ENCODE data around the gene SNAI1.
"Not testable (repeated sequence)": the region's sequence is repeated elsewhere in the genome, so short reads cannot be mapped to it uniquely, and the experiment has no call there.

Gene SNAI1

DNA sequence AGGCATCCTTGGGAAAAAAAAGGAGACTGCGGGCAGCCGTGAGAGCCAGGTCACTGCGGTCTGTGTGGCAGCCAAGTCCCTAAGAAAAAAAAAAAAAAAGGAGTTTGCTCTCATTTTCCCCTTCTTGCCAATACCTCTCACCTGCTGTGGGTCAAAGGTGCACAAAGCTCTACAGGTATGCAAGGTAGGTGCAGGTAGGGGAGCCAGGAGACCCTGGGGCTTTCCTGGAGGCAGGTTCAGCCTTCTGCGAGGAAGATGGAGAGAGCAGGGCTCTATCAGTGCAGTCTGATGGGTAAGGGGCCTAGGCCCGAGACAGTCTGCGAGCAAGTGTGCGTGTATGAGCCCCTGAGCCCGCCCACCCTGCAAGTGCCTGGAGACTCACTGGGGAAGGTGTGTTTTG lies 12.3 kb upstream of the SNAI1 start:
- no peaks in the 10 kb centered on the region for H3K9me3 ChIP-seq (ENCODE audit: severe bottlenecking)
- no peaks in the 10 kb centered on the region for H3K27me3 ChIP-seq (ENCODE audit: insufficient read depth, poor library complexity, severe bottlenecking)
- no peak overlapping the region for H3K4me3 ChIP-seq (ENCODE audit: severe bottlenecking)
- no peaks in the 10 kb centered on the region for H3K36me3 ChIP-seq (ENCODE audit: low read depth)
- no peak for DNase-seq (ENCODE audit: low spot score)
- TF ChIP-seq, protein P1, sequence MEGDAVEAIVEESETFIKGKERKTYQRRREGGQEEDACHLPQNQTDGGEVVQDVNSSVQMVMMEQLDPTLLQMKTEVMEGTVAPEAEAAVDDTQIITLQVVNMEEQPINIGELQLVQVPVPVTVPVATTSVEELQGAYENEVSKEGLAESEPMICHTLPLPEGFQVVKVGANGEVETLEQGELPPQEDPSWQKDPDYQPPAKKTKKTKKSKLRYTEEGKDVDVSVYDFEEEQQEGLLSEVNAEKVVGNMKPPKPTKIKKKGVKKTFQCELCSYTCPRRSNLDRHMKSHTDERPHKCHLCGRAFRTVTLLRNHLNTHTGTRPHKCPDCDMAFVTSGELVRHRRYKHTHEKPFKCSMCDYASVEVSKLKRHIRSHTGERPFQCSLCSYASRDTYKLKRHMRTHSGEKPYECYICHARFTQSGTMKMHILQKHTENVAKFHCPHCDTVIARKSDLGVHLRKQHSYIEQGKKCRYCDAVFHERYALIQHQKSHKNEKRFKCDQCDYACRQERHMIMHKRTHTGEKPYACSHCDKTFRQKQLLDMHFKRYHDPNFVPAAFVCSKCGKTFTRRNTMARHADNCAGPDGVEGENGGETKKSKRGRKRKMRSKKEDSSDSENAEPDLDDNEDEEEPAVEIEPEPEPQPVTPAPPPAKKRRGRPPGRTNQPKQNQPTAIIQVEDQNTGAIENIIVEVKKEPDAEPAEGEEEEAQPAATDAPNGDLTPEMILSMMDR (IDR thresholded peaks at IDR 0.05; ENCODE audit: poor library complexity, severe bottlenecking), result no peak
- ATAC-seq (ENCODE audit: low read depth), result no peak
- peaks cover 22% of the 10 kb centered on the region for H3K4me1 ChIP-seq (ENCODE audit: insufficient read depth, poor library complexity, severe bottlenecking)
- H3K27ac ChIP-seq (ENCODE audit: poor library complexity, severe bottlenecking), result no peak overlapping the region

DNA sequence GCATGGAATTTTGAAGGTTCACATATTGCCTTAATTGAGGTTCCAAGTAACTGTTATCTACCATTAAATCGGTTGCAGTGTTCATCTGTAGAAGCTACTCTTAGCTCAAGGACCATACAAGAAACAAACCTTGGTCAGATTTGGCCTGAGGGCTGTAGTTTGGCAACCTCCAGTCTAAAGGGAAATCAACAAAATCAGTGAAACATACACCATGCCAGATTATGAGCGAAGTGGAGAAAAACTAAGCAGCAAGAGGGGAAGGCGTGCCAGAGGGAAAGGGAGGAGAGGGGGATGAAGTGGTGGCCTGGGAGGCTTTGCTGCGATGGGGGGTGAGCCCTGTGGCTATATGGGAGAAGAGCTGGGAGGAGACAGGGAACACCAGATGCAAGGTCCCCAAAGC lies 8.8 kb upstream of the SNAI1 start:
- ATAC-seq (ENCODE audit: low read depth), result no peak
- no peak for DNase-seq (ENCODE audit: low spot score)
- Histone ChIP-seq H3K27ac (ENCODE audit: poor library complexity, severe bottlenecking) (no peak overlapping the region), H3K4me3 (ENCODE audit: severe bottlenecking) (no peak overlapping the region), H3K27me3 (ENCODE audit: insufficient read depth, poor library complexity, severe bottlenecking) (no peaks in the 10 kb centered on the region), H3K4me1 (ENCODE audit: insufficient read depth, poor library complexity, severe bottlenecking) (peaks cover 21% of the 10 kb centered on the region), H3K9me3 (ENCODE audit: severe bottlenecking) (no peaks in the 10 kb centered on the region), H3K36me3 (ENCODE audit: low read depth) (no peaks in the 10 kb centered on the region)
- TF ChIP-seq, protein P1 (IDR thresholded peaks at IDR 0.05; ENCODE audit: poor library complexity, severe bottlenecking), result no peak

DNA sequence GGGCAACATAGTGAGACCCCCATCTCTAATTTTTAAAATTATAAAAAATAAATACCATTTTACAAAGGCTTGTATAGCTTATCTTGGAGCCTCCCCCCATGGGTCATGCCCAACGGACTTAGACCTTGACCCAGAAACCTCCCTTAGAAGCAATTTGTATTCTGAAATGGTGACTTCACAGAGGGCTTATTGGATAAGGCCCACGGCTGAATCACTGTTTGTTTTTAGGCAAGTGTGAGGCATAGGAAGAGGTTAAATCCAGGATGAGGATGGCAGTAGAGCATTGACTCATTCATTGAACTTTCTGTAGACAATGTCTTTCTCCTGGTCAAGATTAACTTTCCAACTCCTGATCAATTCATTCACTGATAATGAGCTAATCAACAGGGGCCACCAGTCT lies 6.2 kb upstream of the SNAI1 start:
- ATAC-seq (ENCODE audit: low read depth), result peak; percentile 75
- TF ChIP-seq, protein P1 (IDR thresholded peaks at IDR 0.05; ENCODE audit: poor library complexity, severe bottlenecking), result no peak
- no peaks in the 10 kb centered on the region for H3K36me3 ChIP-seq (ENCODE audit: low read depth)

DNA sequence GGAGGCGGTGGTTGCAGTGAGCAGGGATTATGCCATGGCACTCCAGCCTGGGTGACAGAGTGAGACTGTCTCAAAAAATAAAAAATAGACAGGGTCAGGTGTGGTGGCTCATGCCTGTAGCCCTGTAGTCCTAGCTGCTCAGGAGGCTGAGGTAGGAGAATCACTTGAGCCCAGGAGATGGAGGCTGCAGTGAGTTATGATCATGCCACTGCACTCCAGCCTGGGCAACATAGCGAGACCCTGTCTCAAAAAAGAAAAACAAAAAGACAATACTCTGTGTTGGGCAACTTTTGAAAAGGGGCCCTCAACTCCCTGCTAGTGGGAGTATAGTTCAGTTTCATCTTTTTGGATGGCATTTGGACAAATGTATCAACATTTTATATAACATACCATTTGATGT lies 5.0 kb upstream of the SNAI1 start:
- not testable (repeated sequence) for H3K27ac ChIP-seq (ENCODE audit: poor library complexity, severe bottlenecking); DNase-seq (ENCODE audit: low spot score); H3K4me3 ChIP-seq (ENCODE audit: severe bottlenecking); H3K36me3 ChIP-seq (ENCODE audit: low read depth); H3K9me3 ChIP-seq (ENCODE audit: severe bottlenecking); ATAC-seq (ENCODE audit: low read depth); H3K27me3 ChIP-seq (ENCODE audit: insufficient read depth, poor library complexity, severe bottlenecking); H3K4me1 ChIP-seq (ENCODE audit: insufficient read depth, poor library complexity, severe bottlenecking)

More for the DNA sequence above, 6.2 kb upstream of the SNAI1 start:
- H3K4me1 ChIP-seq (ENCODE audit: insufficient read depth, poor library complexity, severe bottlenecking), result peaks cover 7% of the 10 kb centered on the region
- no peak overlapping the region for H3K4me3 ChIP-seq (ENCODE audit: severe bottlenecking)
- no peak overlapping the region for H3K27ac ChIP-seq (ENCODE audit: poor library complexity, severe bottlenecking)
- DNase-seq (ENCODE audit: low spot score), result no peak
- H3K27me3 ChIP-seq (ENCODE audit: insufficient read depth, poor library complexity, severe bottlenecking), result no peaks in the 10 kb centered on the region
- H3K9me3 ChIP-seq (ENCODE audit: severe bottlenecking), result no peaks in the 10 kb centered on the region

DNA sequence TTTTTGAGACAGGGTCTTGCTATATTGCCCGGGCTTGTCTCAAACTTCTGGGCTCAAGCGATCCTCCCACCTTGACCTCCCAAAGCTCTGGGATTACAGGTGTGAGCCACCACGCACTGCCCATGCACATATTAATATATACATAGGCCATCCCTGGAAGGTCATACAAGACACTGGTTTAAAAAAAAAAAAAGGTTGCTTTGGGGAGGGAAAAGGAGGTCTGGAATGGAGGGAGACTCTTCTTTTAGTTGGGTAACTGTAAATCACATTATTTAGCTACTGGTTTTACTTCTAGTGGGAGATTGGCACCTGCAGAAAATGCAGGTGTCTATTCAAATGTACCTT lies 4.1 kb upstream of the SNAI1 start:
- Histone ChIP-seq H3K9me3 (ENCODE audit: severe bottlenecking) (no peaks in the 10 kb centered on the region), H3K4me3 (ENCODE audit: severe bottlenecking) (no peak overlapping the region), H3K27ac (ENCODE audit: poor library complexity, severe bottlenecking) (no peak overlapping the region), H3K4me1 (ENCODE audit: insufficient read depth, poor library complexity, severe bottlenecking) (peaks cover 7% of the 10 kb centered on the region), H3K27me3 (ENCODE audit: insufficient read depth, poor library complexity, severe bottlenecking) (peaks cover 3% of the 10 kb centered on the region), H3K36me3 (ENCODE audit: low read depth) (no peaks in the 10 kb centered on the region)
- TF ChIP-seq, protein P1 (IDR thresholded peaks at IDR 0.05; ENCODE audit: poor library complexity, severe bottlenecking), result no peak
- DNase-seq (ENCODE audit: low spot score), result no peak
- no peak for ATAC-seq (ENCODE audit: low read depth)
